T-helper 22 cell (primary cell): ENCODE measurements around the gene SGTA.
"Not testable (repeated sequence)": the region's sequence is repeated elsewhere in the genome, so short reads cannot be mapped to it uniquely, and the experiment has no call there.

ENCODE experiments used
- DNase-seq: peaks from one replicate; pipeline ENCODE4 v3.0.0-alpha.2; 2020; ENCODE audit warnings: low read depth

The SGTA gene

GRCh38 chr19:2793126-2793525, 10.1 kb upstream of the SGTA start:
- DNase-seq = no peak

- DNase-seq = not testable (repeated sequence)
Measured at GRCh38 chr19:2792666-2793065, 9.6 kb upstream of the SGTA start.

DNA sequence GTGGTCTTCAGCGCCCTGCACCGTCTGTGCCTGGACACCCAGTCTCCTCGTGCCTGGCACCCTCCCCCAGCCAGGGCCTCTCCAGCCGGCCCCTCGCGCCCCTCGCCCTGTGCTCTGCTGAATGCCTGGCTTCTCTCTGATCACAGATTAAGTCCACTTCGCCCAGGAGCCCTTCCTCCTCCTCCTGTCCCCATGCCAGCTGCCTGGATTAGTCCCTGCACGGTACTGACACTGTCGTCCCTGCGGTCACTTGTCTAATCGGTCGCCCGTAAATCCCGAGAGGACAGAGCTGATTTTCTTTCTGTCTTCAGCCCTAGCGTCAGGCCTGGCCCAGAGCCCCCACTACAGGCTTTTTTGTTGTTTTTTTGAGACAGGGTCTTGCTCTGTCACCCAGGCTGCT, 8.8 kb upstream of the SGTA start:
- DNase-seq = no peak

- DNase-seq = no peak
Measured at GRCh38 chr19:2791440-2791839, 8.4 kb upstream of the SGTA start.

DNA sequence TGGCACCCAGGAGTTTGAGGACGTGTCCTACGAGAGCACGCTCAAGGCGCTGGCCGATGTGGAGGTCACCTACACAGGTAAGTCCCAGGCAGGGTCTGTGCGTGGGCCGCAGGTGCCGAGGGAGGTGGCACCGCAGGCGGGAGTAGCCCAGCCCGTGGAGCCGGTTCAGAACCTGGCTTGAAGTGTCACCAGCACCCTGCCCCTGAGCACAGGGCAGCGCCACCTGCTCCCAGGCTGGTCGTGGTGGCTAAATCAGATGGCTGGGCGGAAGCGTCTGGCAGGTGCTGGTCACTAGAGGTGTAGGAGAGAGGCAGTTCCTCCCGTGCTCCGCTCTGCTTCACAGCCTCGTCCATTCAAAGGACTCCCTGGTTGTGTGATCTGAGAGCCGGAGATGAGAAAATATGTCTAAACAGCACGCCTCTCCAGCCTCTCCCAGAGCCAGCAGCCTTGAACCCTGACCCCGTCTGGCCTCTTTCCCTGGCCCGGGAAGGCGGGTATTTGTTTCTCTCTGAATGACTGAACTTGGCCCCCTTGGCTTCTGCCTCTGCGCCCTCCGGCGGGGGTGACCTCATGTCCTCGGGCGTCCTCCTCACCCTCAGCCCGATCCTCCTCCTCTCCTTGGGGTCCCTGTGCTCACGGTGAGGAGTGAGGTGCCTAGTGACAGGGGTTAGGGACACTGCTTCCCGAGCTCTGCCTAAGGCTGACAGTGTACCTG, 7.6 kb upstream of the SGTA start:
- DNase-seq = no peak

GRCh38 chr19:2790194-2790556, 7.1 kb upstream of the SGTA start:
- no peak for DNase-seq

DNA sequence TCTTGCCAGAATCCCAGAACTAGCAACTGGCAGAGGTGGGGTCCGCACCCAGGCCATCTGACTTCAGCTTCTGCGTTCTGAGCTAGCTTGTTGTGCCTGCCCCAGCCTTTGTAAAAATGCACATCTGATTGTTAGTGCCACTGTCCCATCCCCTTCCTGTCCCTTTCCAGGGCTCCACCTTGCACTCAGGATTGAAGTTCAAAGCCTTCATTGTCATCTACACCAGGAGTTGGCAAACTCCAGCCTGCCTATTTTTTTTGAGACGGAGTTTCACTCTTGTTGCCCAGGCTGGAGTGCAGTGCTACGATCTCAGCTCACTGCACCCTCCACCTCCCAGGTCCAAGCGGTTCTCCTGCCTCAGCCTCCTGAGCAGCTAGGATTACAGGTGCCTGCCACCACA, 5.2 kb upstream of the SGTA start:
- DNase-seq = no peak

- DNase-seq = no peak
Measured at GRCh38 chr19:2787115-2787514, 4.0 kb upstream of the SGTA start.

DNA sequence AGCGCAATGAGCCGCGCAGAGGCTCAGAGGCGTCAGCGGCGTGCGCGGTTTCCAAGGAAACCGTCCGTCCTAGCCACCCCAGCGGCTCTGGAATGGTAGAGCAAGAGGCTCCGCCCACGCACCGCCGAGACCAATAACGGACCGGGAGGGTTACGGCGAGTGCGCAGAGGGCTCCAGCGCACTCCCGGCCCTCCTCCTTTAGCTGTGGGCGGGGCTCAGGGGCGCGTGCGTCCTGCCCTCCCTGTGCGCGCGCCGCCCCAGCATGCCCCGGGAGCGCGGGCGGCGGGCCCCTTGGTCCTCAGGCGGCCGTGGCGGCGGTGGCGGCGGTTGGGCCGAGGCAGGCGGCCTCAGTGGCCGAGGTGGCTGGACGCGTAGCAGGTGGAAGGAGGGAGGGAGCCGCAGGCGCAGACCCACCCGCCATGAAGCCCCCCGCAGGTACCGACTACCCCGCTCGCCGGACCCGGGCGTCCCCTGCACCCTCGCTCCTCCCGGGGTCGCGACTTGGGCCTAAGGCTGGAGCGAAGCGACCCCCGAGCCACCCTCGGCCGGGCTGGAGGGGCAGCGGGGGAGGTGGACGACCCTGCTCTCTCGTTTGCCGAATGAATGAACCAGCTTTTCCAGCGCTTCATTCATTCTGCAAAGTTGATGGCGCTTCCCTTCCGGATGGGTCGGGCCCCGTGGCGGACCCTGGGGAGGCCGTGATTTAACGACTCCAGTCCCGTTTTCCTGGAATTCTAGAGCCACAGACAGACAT, 2.3 kb upstream of the SGTA start, which contains the start of gene THOP1:
TSS of gene THOP1 (plus strand) at position 260 of the 754 bp plus-strand sequence. CDS start at position 420, 160 bp downstream.
- DNase-seq = peak; percentile 97

DNA sequence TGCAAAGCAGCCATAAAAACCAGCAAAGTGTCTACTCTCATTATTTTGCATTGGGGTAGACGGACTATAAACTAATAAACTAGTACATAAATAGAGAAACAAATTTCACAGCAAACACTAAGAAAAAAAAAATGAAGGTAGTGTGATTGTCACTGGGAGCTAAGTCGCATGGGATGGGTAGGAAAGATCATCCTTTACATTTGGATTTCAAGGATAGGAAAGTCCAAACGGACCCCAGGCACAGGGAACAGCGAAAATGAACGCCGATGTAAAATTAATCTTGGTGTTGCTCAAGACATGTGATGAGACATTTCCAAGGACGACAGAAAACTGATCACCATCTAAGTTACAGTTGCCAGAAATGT, 690 bp upstream of the SGTA start:
- no peak for DNase-seq

GRCh38 chr19:2782329-2782935, 641 bp downstream of the SGTA start:
- DNase-seq = no peak

DNA sequence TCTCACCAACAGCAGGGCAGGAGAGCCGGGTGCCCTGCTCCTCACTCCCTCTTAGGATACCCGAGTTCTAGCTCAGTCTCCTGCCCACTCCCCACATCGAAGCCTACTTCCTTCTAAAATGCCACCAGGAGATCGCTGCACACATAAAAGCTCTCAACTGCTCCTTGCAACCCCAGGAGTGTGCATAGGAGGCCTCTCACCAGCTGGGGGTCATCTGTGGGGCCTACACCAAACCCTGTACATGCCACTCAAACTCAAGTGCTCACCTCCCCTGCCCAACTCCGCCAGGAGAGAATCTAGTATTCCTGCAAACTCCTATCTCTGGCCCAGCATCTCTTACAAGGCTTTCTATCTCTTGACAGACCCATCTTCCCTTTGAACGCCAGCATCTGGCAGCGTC, 2.8 kb downstream of the SGTA start:
- DNase-seq = no peak

- DNase-seq = no peak
Measured at GRCh38 chr19:2779121-2779740, 3.8 kb downstream of the SGTA start.

- DNase-seq = no peak
Measured at GRCh38 chr19:2777952-2778683, 5.0 kb downstream of the SGTA start.

- DNase-seq = peak; percentile 42
Measured at GRCh38 chr19:2775556-2776430, 7.3 kb downstream of the SGTA start.

DNA sequence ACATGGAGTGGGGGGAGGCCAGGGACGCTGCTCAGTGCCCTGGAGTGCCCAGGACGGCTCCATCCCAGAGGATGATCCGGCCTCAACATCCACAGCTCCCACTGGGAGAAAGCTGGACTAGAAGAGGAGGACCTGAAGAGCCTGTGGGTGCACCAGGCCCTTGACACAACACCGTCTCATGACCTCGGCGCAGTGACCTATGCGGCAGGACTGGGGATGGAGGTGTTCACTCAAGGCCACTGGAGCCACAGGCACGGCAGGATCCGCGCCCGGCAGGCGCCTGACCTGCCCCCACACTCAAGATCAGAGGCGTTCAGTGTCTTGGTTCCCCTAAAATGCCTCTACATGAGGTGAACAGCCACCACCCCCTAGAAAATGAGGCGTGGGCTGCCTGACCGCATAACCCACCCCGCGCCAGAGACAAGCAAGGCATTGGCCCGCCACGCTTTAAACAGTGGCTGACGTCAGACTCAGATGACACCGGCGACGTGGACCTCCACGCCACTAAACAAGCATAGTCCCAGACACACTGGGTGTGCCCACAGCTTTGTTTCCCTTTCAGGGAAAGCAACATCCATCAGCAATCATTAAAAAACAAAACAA, 8.0 kb downstream of the SGTA start:
- no peak for DNase-seq

- no peak for DNase-seq
Measured at GRCh38 chr19:2774083-2774679, 8.9 kb downstream of the SGTA start.

DNA sequence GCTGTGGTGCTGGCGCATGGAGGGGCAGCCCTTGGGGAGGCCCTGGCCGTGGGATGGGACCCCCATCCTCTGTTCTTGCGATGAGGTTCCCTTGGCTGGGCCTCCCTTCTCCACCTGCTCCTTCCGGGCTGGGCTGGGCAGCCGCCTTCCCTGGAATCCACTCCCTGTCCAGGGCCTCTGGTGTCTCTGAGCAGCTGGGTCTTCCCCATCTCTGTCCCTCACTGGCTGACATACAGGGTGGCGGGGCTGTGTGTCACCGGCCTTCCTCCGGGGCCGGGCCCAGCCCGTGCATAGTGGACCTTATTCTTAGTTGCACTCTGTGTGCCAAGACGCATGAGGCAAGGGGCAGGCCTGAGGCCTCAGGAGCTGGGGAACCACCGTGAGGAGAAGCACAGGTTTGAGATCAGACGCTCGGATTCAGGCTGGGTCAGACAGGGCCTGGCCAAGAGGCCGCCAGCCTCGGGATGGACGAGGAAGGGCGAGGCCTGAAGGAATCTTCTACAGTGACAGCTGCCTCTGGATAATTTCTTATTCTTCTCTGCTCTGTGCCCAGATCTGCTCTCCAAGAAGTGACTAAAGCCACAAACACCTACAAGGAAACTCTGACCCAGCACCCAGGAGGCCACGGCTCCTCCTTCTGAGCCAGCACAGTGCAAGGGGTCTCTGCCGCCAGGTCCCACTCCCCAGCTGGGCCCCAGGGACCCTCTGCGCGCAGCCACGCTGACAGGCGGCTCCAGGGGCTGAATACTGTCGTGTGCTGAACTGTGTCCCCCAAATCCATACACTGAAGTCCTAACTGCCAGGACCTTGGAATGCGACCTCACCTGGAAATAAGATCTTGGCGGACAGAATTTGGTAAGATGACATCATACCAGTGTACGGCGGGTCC, 11.0 kb downstream of the SGTA start:
- DNase-seq = no peak
